GM21619 (cell line): ENCODE results near the gene CNN1.

Source experiments
- ATAC-seq: cut with Tn5 transposase; IDR thresholded peaks from one replicate; pipeline ENCODE4 v1.9.1; 2021; ENCODE audit not compliant: unreplicated experiment

The CNN1 gene

GRCh38 chr19:11534538-11534937 is 4.1 kb upstream of the CNN1 start:
- no peak for ATAC-seq

- ATAC-seq, result no peak
These were observed 3.7 kb upstream of the CNN1 start for GRCh38 chr19:11534948-11535347.

- peak; percentile 68 for ATAC-seq
These were observed 2.7 kb upstream of the CNN1 start for GRCh38 chr19:11535792-11536595.

- ATAC-seq, result no peak
These were observed 1.1 kb downstream of the CNN1 start for GRCh38 chr19:11539495-11540365.

- no peak for ATAC-seq
These were observed 2.0 kb downstream of the CNN1 start for GRCh38 chr19:11540645-11541044.

- no peak for ATAC-seq
These were observed 2.6 kb downstream of the CNN1 start for GRCh38 chr19:11541238-11541637.

GRCh38 chr19:11547929-11548700 is 9.5 kb downstream of the CNN1 start:
- ATAC-seq, result no peak

GRCh38 chr19:11549386-11549953 is 10.8 kb downstream of the CNN1 start:
- ATAC-seq, result no peak

GRCh38 chr19:11550265-11550664 is 11.6 kb downstream of the CNN1 start:
- ATAC-seq, result no peak

GRCh38 chr19:11551603-11552235 is 13.1 kb downstream of the CNN1 start:
- no peak for ATAC-seq

GRCh38 chr19:11552666-11553372 is 14.2 kb downstream of the CNN1 start:
- no peak for ATAC-seq

GRCh38 chr19:11554160-11554559 is 15.5 kb downstream of the CNN1 start:
- ATAC-seq, result no peak

- ATAC-seq, result no peak
These were observed 16.6 kb downstream of the CNN1 start for GRCh38 chr19:11555246-11555645.

GRCh38 chr19:11556634-11557420 is 18.2 kb downstream of the CNN1 start:
- ATAC-seq, result no peak

- peak; percentile 58 for ATAC-seq
These were observed 20.5 kb downstream of the CNN1 start, which contains the start of gene ELOF1 for GRCh38 chr19:11558881-11559828. ELOF1 (minus strand) TSS chr19:11559230; CDS start chr19:11554347, 4,883 bp downstream.

- ATAC-seq, result no peak
These were observed 21.9 kb downstream of the CNN1 start for GRCh38 chr19:11560404-11561051.

GRCh38 chr19:11563532-11563931 is 24.9 kb downstream of the CNN1 start:
- ATAC-seq, result no peak
